HEK293T (cell line): ENCODE data around the gene GZF1.

Source experiments
- CTCF ChIA-PET: fragments of 350-600 bp; formaldehyde crosslinking; extraction: SDS; loops from one replicate; lab custom pipeline; 2021; ENCODE audit warnings: antibody characterized with exemption, inconsistent platforms; lab: Yijun Ruan, JAX
- POLR2A ChIA-PET: fragments of 350-600 bp; formaldehyde crosslinking; extraction: SDS; loops from one replicate; lab custom pipeline; 2020; ENCODE audit warnings: antibody characterized with exemption, inconsistent platforms; lab: Yijun Ruan, JAX
- DNase-seq: peaks from one replicate; pipeline ENCODE4 v3.0.0; 2012; ENCODE audit warnings: mixed read lengths; ENCODE audit errors: extremely low spot score
- ARNT ChIP-seq: fragments of 450-650 bp; IDR thresholded peaks from 2 replicates; pipeline ENCODE4 v1.6.1; 2017; ENCODE audit warnings: mild to moderate bottlenecking
- BHLHE40 ChIP-seq: fragments of 450-650 bp; IDR thresholded peaks from 2 replicates; pipeline ENCODE4 v1.6.1; 2016; ENCODE audit warnings: mild to moderate bottlenecking, moderate library complexity, borderline replicate concordance
- CTBP1 ChIP-seq: fragments of 450-650 bp; IDR thresholded peaks from 2 replicates; pipeline ENCODE4 v1.6.1; 2016; ENCODE audit warnings: borderline replicate concordance
- ELF4 ChIP-seq: fragments of 450-650 bp; IDR thresholded peaks from 2 replicates; pipeline ENCODE4 v1.6.1; 2017; ENCODE audit warnings: antibody characterized with exemption
- FOXA1 ChIP-seq: fragments of 450-650 bp; IDR thresholded peaks from 2 replicates; pipeline ENCODE4 v1.6.1; 2016; ENCODE audit warnings: mild to moderate bottlenecking
- FOXK2 ChIP-seq: fragments of 450-650 bp; IDR thresholded peaks from 2 replicates; pipeline ENCODE4 v1.6.1; 2016; ENCODE audit warnings: mild to moderate bottlenecking
- FOXM1 ChIP-seq: fragments of 450-650 bp; IDR thresholded peaks from 2 replicates; pipeline ENCODE4 v1.6.1; 2017; ENCODE audit warnings: mild to moderate bottlenecking, borderline replicate concordance
- HDGF ChIP-seq: fragments of 450-650 bp; IDR thresholded peaks from 2 replicates; pipeline ENCODE4 v1.6.1; 2017; ENCODE audit warnings: antibody characterized with exemption, borderline replicate concordance
- L3MBTL2 ChIP-seq: fragments of 450-650 bp; conservative IDR thresholded peaks from 2 replicates; pipeline ENCODE4 v1.6.1; 2016; ENCODE audit warnings: mild to moderate bottlenecking
- LEF1 ChIP-seq: fragments of 450-650 bp; IDR thresholded peaks from 2 replicates; pipeline ENCODE4 v1.6.1; 2017; ENCODE audit warnings: mild to moderate bottlenecking, borderline replicate concordance
- NFRKB ChIP-seq: fragments of 450-650 bp; IDR thresholded peaks from 2 replicates; pipeline ENCODE4 v1.6.1; 2016; ENCODE audit warnings: mild to moderate bottlenecking, moderate library complexity
- SP1 ChIP-seq: fragments of 450-650 bp; IDR thresholded peaks from 2 replicates; pipeline ENCODE4 v1.6.1; 2017
- SUZ12 ChIP-seq: fragments of 450-650 bp; IDR thresholded peaks from 2 replicates; pipeline ENCODE4 v1.6.1; 2016; ENCODE audit warnings: mild to moderate bottlenecking
- TARDBP ChIP-seq: fragments of 450-650 bp; IDR thresholded peaks from 2 replicates; pipeline ENCODE4 v1.6.1; 2016
- ZNF384 ChIP-seq: fragments of 450-650 bp; IDR thresholded peaks from 2 replicates; pipeline ENCODE4 v1.6.1; 2016
- TF ChIP-seq, protein P1 (sequence below): fragments of 450-650 bp; IDR thresholded peaks from 2 replicates; pipeline ENCODE4 v1.6.1; 2016

GZF1 gene

DNA sequence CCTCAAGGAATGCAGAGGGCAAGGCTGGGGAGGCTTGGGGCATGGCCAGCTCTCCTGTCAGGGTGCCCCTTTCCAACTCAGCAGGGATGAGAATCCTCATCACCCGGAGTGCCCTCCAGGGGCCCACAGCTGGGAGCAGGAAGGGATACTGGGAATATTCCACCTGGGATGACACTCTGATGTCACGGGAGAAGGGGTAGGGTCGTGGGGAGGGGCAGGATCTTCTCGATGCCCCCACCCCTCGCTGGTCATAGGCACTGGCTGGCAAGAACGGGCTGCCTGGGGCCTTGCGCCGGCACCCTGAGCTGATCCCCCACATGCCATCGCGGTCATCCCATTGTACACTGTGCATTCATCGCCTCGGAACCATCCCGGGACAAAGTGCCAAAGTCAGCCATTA is 22.0 kb upstream of the GZF1 start:
- CTCF ChIA-PET, result interaction anchor here (0.7 to 3.7 kb wide), 9 partner anchors 10 to 649 kb away, joined by 3 to 24 read pairs (median 3); partner anchors contain the start of genes NXT1 and THBD
- POLR2A ChIA-PET, result interaction anchor here (1.9 to 3.7 kb wide), 3 partner anchors 11 to 649 kb away, joined by 6 to 39 read pairs (median 11); partner anchors contain the start of gene NXT1
- no peak for DNase-seq
- TF ChIP-seq ELF4, result no peak
- no peak for TF ChIP-seq SP1
- TF ChIP-seq, protein P1, sequence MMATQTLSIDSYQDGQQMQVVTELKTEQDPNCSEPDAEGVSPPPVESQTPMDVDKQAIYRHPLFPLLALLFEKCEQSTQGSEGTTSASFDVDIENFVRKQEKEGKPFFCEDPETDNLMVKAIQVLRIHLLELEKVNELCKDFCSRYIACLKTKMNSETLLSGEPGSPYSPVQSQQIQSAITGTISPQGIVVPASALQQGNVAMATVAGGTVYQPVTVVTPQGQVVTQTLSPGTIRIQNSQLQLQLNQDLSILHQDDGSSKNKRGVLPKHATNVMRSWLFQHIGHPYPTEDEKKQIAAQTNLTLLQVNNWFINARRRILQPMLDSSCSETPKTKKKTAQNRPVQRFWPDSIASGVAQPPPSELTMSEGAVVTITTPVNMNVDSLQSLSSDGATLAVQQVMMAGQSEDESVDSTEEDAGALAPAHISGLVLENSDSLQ, result no peak
- no peak for TF ChIP-seq LEF1
- no peak for TF ChIP-seq ZNF384
- no peak for TF ChIP-seq FOXM1
- TF ChIP-seq ARNT, result no peak
- no peak for TF ChIP-seq HDGF
- no peak for TF ChIP-seq FOXK2
- TF ChIP-seq FOXA1, result no peak
- TF ChIP-seq NFRKB, result no peak
- no peak for TF ChIP-seq CTBP1
- TF ChIP-seq L3MBTL2, result no peak
- no peak for TF ChIP-seq SUZ12

DNA sequence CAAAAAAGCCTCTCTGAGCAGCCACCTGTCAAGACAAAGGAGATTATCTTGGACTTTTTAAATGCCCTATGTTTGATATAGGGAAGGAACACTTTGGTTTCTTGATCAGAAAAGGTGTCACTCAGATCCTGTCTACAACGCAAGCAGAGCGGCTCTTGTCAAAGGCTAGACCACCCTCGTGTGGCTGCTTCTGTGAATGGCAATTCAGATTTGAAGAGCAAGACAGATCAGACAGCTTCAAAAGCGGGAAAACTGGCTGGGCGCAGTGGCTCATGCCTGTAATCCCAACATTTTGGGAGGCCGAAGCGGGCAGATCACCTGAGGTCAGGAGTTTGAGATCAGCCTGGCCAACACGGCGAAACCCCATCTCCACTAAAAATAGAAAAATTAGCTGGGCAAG is 21.5 kb upstream of the GZF1 start:
- peak; percentile 61 for TF ChIP-seq L3MBTL2
- TF ChIP-seq, protein P1, result peak; percentile 78
- TF ChIP-seq NFRKB, result no peak
- POLR2A ChIA-PET, result interaction anchor here (1.9 to 3.7 kb wide), 3 partner anchors 10 to 649 kb away, joined by 6 to 39 read pairs (median 11); partner anchors contain the start of gene NXT1
- peak; percentile 64 for DNase-seq

DNA sequence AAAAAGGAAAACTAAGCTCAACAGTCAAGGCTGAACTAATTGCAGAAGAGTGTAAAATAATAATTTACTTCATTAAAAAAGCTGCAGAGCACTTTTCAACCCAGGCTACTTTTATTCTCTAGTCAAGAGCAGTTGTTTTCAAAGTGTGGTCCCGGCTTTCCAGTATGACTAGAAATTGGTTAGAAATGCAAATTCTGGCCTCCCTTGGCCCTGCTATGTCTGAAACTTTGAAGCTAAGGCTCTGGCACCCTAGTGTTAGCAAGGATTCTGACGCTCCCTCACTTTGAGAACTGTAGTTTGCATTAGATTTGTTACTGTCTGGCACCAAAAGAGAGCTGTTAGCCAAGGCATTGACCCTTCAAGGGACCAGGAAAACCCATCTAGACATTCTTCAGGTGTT is 20.9 kb upstream of the GZF1 start:
- CTCF ChIA-PET, result interaction anchor here (0.6 to 3.7 kb wide), 6 partner anchors 9 to 650 kb away, joined by 3 to 24 read pairs (median 4); partner anchors contain the start of gene NXT1
- POLR2A ChIA-PET, result interaction anchor here (1.9 to 3.7 kb wide), 3 partner anchors 9 to 650 kb away, joined by 6 to 39 read pairs (median 11); partner anchors contain the start of gene NXT1

More for the DNA sequence above, 21.5 kb upstream of the GZF1 start:
- CTCF ChIA-PET, result interaction anchor here (0.6 to 3.7 kb wide), 9 partner anchors 9 to 649 kb away, joined by 3 to 24 read pairs (median 3); partner anchors contain the start of genes NXT1 and THBD

DNA sequence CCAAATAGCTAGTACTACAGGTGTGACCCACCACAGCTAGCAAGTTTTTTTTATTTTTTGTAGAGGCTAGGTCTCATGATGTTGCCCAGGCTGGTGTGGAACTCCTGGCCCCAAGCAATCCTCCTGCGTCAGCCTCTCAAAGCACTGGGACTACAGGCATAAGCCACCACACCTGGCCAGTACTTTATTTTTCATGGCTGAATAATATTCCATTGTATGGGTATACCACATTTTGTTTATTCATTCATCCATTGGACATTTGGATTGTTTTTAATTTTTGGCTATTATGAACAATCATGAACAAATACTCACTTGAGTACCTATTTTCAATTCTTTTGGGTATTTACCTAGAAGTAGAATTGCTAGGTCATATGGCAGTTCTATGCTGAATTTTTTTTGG is 18.4 kb upstream of the GZF1 start:
- POLR2A ChIA-PET, result no interaction called here
- no peak for DNase-seq
- CTCF ChIA-PET, result no interaction called here
- TF ChIP-seq FOXM1, result no peak
- TF ChIP-seq FOXK2, result no peak
- no peak for TF ChIP-seq CTBP1
- no peak for TF ChIP-seq ELF4
- no peak for TF ChIP-seq ZNF384
- no peak for TF ChIP-seq BHLHE40
- no peak for TF ChIP-seq L3MBTL2
- TF ChIP-seq, protein P1, result no peak
- no peak for TF ChIP-seq FOXA1
- no peak for TF ChIP-seq HDGF
- no peak for TF ChIP-seq LEF1
- TF ChIP-seq NFRKB, result no peak
- TF ChIP-seq SP1, result no peak
- TF ChIP-seq TARDBP, result no peak
- TF ChIP-seq SUZ12, result no peak
- no peak for TF ChIP-seq ARNT

More for the DNA sequence above, 20.9 kb upstream of the GZF1 start:
- TF ChIP-seq FOXK2, result no peak
- TF ChIP-seq, protein P1, result no peak
- TF ChIP-seq HDGF, result no peak
- TF ChIP-seq FOXM1, result no peak
- TF ChIP-seq TARDBP, result no peak
- TF ChIP-seq ELF4, result no peak
- TF ChIP-seq CTBP1, result no peak
- no peak for TF ChIP-seq ARNT
- TF ChIP-seq L3MBTL2, result no peak
- TF ChIP-seq NFRKB, result no peak
- TF ChIP-seq FOXA1, result no peak
- no peak for TF ChIP-seq BHLHE40
- TF ChIP-seq SP1, result no peak
- DNase-seq, result no peak

DNA sequence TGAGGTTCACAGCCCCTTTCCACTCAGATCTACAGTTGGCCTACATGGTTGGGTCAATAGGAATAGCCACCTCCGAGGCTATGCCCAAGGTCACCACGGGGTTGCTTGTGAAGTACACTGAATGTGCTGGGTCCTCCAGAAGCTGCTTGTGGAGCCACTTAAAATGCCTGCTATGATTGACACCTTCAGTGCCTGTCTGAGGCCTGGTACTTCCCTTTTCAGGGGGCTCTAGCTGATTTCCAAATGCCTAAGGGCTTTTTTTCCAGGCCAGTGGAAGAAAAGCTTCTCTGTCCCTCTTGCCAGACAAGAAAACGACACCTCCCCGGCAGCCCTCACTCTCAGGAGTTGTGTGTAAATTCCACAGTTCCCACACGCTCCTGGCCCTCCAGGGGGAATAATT is 17.6 kb upstream of the GZF1 start:
- POLR2A ChIA-PET, result no interaction called here
- no peak for TF ChIP-seq LEF1
- no peak for TF ChIP-seq ARNT
- no peak for TF ChIP-seq ZNF384
- no peak for TF ChIP-seq ELF4
- TF ChIP-seq FOXK2, result no peak
- TF ChIP-seq BHLHE40, result no peak
- TF ChIP-seq HDGF, result no peak
- TF ChIP-seq SP1, result no peak
- TF ChIP-seq NFRKB, result no peak
- TF ChIP-seq L3MBTL2, result no peak
- TF ChIP-seq, protein P1, result no peak
- no peak for TF ChIP-seq TARDBP
- CTCF ChIA-PET, result no interaction called here
- DNase-seq, result no peak
